HEK293 (cell line): Measurements from ENCODE around the gene WIPI1.

Source experiments
- GFI1B ChIP-seq: fragments of 450-650 bp; formaldehyde crosslinking; IDR thresholded peaks from 2 replicates; pipeline ENCODE4 v1.5.1; 2016; ENCODE audit warnings: missing biosample characterization, missing genetic modification characterization
- HOXC10 ChIP-seq: sonication (generic); formaldehyde crosslinking; IDR thresholded peaks from 2 replicates; pipeline ENCODE4 v1.8.1; 2023; ENCODE audit warnings: mild to moderate bottlenecking, missing genetic modification reagents
- KLF1 ChIP-seq: fragments of 450-650 bp; formaldehyde crosslinking; IDR thresholded peaks from 2 replicates; pipeline ENCODE4 v1.5.1; 2016; ENCODE audit warnings: missing biosample characterization, missing genetic modification characterization
- KLF10 ChIP-seq: fragments of 450-650 bp; IDR thresholded peaks from 2 replicates; pipeline ENCODE4 v1.5.1; 2018; ENCODE audit warnings: missing biosample characterization, mild to moderate bottlenecking, missing genetic modification characterization
- SCRT1 ChIP-seq: fragments of 450-650 bp; formaldehyde crosslinking; IDR thresholded peaks from 2 replicates; pipeline ENCODE4 v1.5.1; 2016; ENCODE audit warnings: missing biosample characterization, missing genetic modification characterization, borderline replicate concordance
- SP7 ChIP-seq: fragments of 450-650 bp; formaldehyde crosslinking; IDR thresholded peaks from 2 replicates; pipeline ENCODE4 v1.5.1; 2016; ENCODE audit warnings: missing biosample characterization, missing genetic modification characterization
- WT1 ChIP-seq: fragments of 450-650 bp; formaldehyde crosslinking; IDR thresholded peaks from 2 replicates; pipeline ENCODE4 v1.5.1; 2016; ENCODE audit warnings: missing biosample characterization, missing genetic modification characterization
- ZBTB8A ChIP-seq: fragments of 450-650 bp; formaldehyde crosslinking; IDR thresholded peaks from 2 replicates; pipeline ENCODE4 v1.5.1; 2016; ENCODE audit warnings: missing biosample characterization, missing genetic modification characterization
- ZNF10 ChIP-seq: fragments of 450-650 bp; formaldehyde crosslinking; IDR thresholded peaks from 2 replicates; pipeline ENCODE4 v1.5.1; 2017; ENCODE audit warnings: missing biosample characterization, missing genetic modification characterization
- ZNF146 ChIP-seq: fragments of 450-650 bp; formaldehyde crosslinking; IDR thresholded peaks from 2 replicates; pipeline ENCODE4 v1.5.1; 2016; ENCODE audit warnings: missing biosample characterization, missing genetic modification characterization
- ZNF324 ChIP-seq: fragments of 450-650 bp; formaldehyde crosslinking; IDR thresholded peaks from 2 replicates; pipeline ENCODE4 v1.5.1; 2016; ENCODE audit warnings: missing biosample characterization, missing genetic modification characterization
- ZNF335 ChIP-seq: fragments of 450-650 bp; formaldehyde crosslinking; conservative IDR thresholded peaks from 2 replicates; pipeline ENCODE4 v1.5.1; 2016; ENCODE audit warnings: missing biosample characterization, missing genetic modification characterization
- ZNF391 ChIP-seq: fragments of 450-650 bp; formaldehyde crosslinking; IDR thresholded peaks from 2 replicates; pipeline ENCODE4 v1.5.1; 2016; ENCODE audit warnings: low read depth, missing biosample characterization, missing genetic modification characterization, borderline replicate concordance
- ZNF394 ChIP-seq: fragments of 450-650 bp; formaldehyde crosslinking; IDR thresholded peaks from 2 replicates; pipeline ENCODE4 v1.5.1; 2016; ENCODE audit warnings: missing biosample characterization, missing genetic modification characterization, mild to moderate bottlenecking, moderate library complexity, borderline replicate concordance
- ZNF426 ChIP-seq: fragments of 450-650 bp; formaldehyde crosslinking; IDR thresholded peaks from 2 replicates; pipeline ENCODE4 v1.5.1; 2017; ENCODE audit warnings: missing biosample characterization, missing genetic modification characterization, mild to moderate bottlenecking, inconsistent platforms, moderate library complexity
- ZNF433 ChIP-seq: fragments of 450-650 bp; formaldehyde crosslinking; IDR thresholded peaks from 2 replicates; pipeline ENCODE4 v1.5.1; 2016; ENCODE audit warnings: missing biosample characterization, missing genetic modification characterization, low read depth
- ZNF558 ChIP-seq: fragments of 450-650 bp; formaldehyde crosslinking; IDR thresholded peaks from 2 replicates; pipeline ENCODE4 v1.5.1; 2016; ENCODE audit warnings: missing biosample characterization, missing genetic modification characterization
- ZNF600 ChIP-seq: fragments of 450-650 bp; formaldehyde crosslinking; IDR thresholded peaks from 2 replicates; pipeline ENCODE4 v1.5.1; 2016; ENCODE audit warnings: missing biosample characterization, missing genetic modification characterization
- ZNF610 ChIP-seq: fragments of 450-650 bp; formaldehyde crosslinking; IDR thresholded peaks from 2 replicates; pipeline ENCODE4 v1.5.1; 2016; ENCODE audit warnings: missing biosample characterization, missing genetic modification characterization, borderline replicate concordance
- ZNF626 ChIP-seq: fragments of 450-650 bp; sonication (Bioruptor Pico); formaldehyde crosslinking; IDR thresholded peaks from 2 replicates; pipeline ENCODE4 v1.5.1; 2018; ENCODE audit warnings: missing biosample characterization, missing genetic modification characterization, inconsistent platforms
- ZNF629 ChIP-seq: fragments of 450-650 bp; formaldehyde crosslinking; IDR thresholded peaks from 2 replicates; pipeline ENCODE4 v1.5.1; 2017; ENCODE audit warnings: missing biosample characterization, missing genetic modification characterization
- ZNF664 ChIP-seq: fragments of 450-650 bp; formaldehyde crosslinking; IDR thresholded peaks from 2 replicates; pipeline ENCODE4 v1.5.1; 2016; ENCODE audit warnings: missing biosample characterization, missing genetic modification characterization
- ZNF76 ChIP-seq: fragments of 450-650 bp; formaldehyde crosslinking; IDR thresholded peaks from 2 replicates; pipeline ENCODE4; 2016; ENCODE audit warnings: low read depth, missing biosample characterization, missing genetic modification characterization, borderline replicate concordance
- ZNF777 ChIP-seq: fragments of 450-650 bp; formaldehyde crosslinking; IDR thresholded peaks from 2 replicates; pipeline ENCODE4 v1.5.1; 2017; ENCODE audit warnings: missing biosample characterization, missing genetic modification characterization, borderline replicate concordance
- ZNF791 ChIP-seq: fragments of 450-650 bp; formaldehyde crosslinking; IDR thresholded peaks from 2 replicates; pipeline ENCODE4 v1.5.1; 2016; ENCODE audit warnings: missing biosample characterization, missing genetic modification characterization
- TF ChIP-seq, protein P1 (sequence below): fragments of 450-650 bp; formaldehyde crosslinking; IDR thresholded peaks from 2 replicates; pipeline ENCODE4 v1.5.1; 2016; ENCODE audit warnings: missing biosample characterization, missing genetic modification characterization
- TF ChIP-seq, protein P2 (sequence below): fragments of 450-650 bp; formaldehyde crosslinking; IDR thresholded peaks from 2 replicates; pipeline ENCODE4 v1.5.1; 2016; ENCODE audit warnings: missing biosample characterization, missing genetic modification characterization
- TF ChIP-seq, protein P3 (sequence below): fragments of 450-650 bp; formaldehyde crosslinking; IDR thresholded peaks from 2 replicates; pipeline ENCODE4 v1.5.1; 2016; ENCODE audit warnings: missing biosample characterization, missing genetic modification characterization, low read depth
- TF ChIP-seq, protein P4 (sequence below): fragments of 450-650 bp; formaldehyde crosslinking; IDR thresholded peaks from 2 replicates; pipeline ENCODE4 v1.5.1; 2017; ENCODE audit warnings: missing biosample characterization, missing genetic modification characterization
- TF ChIP-seq, protein P5 (sequence below): fragments of 450-650 bp; formaldehyde crosslinking; optimal IDR thresholded peaks from 2 replicates; pipeline ENCODE3; 2016; ENCODE audit warnings: missing biosample characterization, mild to moderate bottlenecking, missing genetic modification characterization

WIPI1 gene

DNA sequence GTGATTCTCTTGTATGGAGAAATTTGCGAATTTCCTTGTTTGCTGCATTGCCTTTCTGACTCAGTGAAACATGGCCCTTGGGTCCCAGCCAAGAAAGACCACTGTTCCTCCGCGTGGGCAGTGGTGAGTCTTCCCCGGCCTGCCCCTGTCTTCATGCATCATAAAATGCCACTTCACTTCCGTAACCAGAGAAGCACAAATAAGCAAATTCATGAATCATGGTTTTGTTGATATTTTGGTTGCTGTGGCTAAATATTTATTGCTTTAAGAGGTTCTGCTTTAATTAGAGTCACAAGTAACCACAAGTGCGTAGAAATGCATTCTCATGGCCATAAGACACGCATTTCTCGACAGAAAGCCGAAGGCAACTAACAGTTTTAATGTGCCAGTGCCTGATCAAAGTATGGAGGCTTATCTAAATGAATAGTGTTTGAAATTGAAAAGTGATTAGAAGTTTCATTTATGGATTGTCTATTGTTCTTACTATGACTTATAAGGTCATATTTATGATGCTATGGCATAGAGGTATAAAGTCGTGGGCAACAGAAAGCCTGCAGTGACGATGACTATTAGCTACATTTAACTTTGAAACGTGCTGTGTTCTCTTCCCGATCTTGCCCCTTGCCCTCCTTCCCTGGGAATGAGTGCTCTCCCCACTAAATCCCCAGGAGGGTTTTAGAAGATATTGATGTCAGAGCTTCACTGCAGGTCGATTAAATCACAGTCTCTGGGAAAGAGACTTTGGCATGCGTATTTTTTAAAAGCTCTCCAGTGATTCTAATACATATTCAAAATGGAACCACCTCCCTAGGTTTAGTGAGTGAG lies 76.0 kb downstream of the WIPI1 start (continued):
- peak; percentile 79 for TF ChIP-seq ZNF394 (tag by site-specific recombination)
- peak; percentile 62; the same call in 1 of the 2 replicates for TF ChIP-seq ZNF76 (tag by site-specific recombination)
- peak; percentile 93 for TF ChIP-seq WT1 (tag by site-specific recombination)
- TF ChIP-seq ZNF626 (tag by site-specific recombination), result no peak
- no peak for TF ChIP-seq ZNF791
- 0 out of 2 replicates have a peak, but pooled peaks have one; percentile 62 for TF ChIP-seq ZNF600
- TF ChIP-seq, protein P1, sequence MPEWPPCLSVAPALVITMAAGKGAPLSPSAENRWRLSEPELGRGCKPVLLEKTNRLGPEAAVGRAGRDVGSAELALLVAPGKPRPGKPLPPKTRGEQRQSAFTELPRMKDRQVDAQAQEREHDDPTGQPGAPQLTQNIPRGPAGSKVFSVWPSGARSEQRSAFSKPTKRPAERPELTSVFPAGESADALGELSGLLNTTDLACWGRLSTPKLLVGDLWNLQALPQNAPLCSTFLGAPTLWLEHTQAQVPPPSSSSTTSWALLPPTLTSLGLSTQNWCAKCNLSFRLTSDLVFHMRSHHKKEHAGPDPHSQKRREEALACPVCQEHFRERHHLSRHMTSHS (tag by site-specific recombination), result peak; percentile 59; the same call in 1 of the 2 replicates
- peak; percentile 87 for TF ChIP-seq KLF10
- TF ChIP-seq GFI1B (tag by site-specific recombination), result peak; percentile 97
- peak; percentile 99 for TF ChIP-seq SP7
- TF ChIP-seq, protein P2, sequence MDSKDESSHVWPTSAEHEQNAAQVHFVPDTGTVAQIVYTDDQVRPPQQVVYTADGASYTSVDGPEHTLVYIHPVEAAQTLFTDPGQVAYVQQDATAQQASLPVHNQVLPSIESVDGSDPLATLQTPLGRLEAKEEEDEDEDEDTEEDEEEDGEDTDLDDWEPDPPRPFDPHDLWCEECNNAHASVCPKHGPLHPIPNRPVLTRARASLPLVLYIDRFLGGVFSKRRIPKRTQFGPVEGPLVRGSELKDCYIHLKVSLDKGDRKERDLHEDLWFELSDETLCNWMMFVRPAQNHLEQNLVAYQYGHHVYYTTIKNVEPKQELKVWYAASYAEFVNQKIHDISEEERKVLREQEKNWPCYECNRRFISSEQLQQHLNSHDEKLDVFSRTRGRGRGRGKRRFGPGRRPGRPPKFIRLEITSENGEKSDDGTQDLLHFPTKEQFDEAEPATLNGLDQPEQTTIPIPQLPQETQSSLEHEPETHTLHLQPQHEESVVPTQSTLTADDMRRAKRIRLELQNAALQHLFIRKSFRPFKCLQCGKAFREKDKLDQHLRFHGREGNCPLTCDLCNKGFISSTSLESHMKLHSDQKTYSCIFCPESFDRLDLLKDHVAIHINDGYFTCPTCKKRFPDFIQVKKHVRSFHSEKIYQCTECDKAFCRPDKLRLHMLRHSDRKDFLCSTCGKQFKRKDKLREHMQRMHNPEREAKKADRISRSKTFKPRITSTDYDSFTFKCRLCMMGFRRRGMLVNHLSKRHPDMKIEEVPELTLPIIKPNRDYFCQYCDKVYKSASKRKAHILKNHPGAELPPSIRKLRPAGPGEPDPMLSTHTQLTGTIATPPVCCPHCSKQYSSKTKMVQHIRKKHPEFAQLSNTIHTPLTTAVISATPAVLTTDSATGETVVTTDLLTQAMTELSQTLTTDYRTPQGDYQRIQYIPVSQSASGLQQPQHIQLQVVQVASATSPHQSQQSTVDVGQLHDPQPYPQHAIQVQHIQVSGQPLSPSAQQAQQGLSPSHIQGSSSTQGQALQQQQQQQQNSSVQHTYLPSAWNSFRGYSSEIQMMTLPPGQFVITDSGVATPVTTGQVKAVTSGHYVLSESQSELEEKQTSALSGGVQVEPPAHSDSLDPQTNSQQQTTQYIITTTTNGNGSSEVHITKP, result 0 out of 2 replicates have a peak, but pooled peaks have one; percentile 27
- TF ChIP-seq ZNF426 (tag by site-specific recombination), result no peak
- TF ChIP-seq ZNF664 (tag by site-specific recombination), result no peak
- TF ChIP-seq, protein P3, sequence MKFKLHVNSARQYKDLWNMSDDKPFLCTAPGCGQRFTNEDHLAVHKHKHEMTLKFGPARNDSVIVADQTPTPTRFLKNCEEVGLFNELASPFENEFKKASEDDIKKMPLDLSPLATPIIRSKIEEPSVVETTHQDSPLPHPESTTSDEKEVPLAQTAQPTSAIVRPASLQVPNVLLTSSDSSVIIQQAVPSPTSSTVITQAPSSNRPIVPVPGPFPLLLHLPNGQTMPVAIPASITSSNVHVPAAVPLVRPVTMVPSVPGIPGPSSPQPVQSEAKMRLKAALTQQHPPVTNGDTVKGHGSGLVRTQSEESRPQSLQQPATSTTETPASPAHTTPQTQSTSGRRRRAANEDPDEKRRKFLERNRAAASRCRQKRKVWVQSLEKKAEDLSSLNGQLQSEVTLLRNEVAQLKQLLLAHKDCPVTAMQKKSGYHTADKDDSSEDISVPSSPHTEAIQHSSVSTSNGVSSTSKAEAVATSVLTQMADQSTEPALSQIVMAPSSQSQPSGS, result 0 out of 2 replicates have a peak, but pooled peaks have one; percentile 39
- TF ChIP-seq KLF1 (tag by site-specific recombination), result no peak
- TF ChIP-seq ZNF610, result no peak
- TF ChIP-seq ZNF146 (tag by site-specific recombination), result peak; percentile 35; the same call in 1 of the 2 replicates
- TF ChIP-seq, protein P4, sequence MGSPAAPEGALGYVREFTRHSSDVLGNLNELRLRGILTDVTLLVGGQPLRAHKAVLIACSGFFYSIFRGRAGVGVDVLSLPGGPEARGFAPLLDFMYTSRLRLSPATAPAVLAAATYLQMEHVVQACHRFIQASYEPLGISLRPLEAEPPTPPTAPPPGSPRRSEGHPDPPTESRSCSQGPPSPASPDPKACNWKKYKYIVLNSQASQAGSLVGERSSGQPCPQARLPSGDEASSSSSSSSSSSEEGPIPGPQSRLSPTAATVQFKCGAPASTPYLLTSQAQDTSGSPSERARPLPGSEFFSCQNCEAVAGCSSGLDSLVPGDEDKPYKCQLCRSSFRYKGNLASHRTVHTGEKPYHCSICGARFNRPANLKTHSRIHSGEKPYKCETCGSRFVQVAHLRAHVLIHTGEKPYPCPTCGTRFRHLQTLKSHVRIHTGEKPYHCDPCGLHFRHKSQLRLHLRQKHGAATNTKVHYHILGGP (tag by site-specific recombination), result peak; percentile 69; the same call in 1 of the 2 replicates
- peak; percentile 88 for TF ChIP-seq ZNF391 (tag by site-specific recombination)
- peak; percentile 63 for TF ChIP-seq ZNF335 (tag by site-specific recombination)
- peak; percentile 36; the same call in 1 of the 2 replicates for TF ChIP-seq ZBTB8A (tag by site-specific recombination)
- no peak for TF ChIP-seq ZNF777 (tag by site-specific recombination)
- TF ChIP-seq SCRT1, result 0 out of 2 replicates have a peak, but pooled peaks have one; percentile 25
- no peak for TF ChIP-seq ZNF433 (tag by site-specific recombination)
- peak; percentile 97 for TF ChIP-seq ZNF629 (tag by site-specific recombination)
- peak; percentile 60; the same call in 1 of the 2 replicates for TF ChIP-seq ZNF10 (tag by site-specific recombination)
- peak; percentile 85 for TF ChIP-seq ZNF324 (tag by site-specific recombination)
- TF ChIP-seq, protein P5, sequence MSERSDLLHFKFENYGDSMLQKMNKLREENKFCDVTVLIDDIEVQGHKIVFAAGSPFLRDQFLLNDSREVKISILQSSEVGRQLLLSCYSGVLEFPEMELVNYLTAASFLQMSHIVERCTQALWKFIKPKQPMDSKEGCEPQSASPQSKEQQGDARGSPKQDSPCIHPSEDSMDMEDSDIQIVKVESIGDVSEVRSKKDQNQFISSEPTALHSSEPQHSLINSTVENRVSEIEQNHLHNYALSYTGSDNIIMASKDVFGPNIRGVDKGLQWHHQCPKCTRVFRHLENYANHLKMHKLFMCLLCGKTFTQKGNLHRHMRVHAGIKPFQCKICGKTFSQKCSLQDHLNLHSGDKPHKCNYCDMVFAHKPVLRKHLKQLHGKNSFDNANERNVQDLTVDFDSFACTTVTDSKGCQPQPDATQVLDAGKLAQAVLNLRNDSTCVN (tag by site-specific recombination), result no peak
- TF ChIP-seq ZNF558 (tag by site-specific recombination), result peak; percentile 70; the same call in 1 of the 2 replicates
- TF ChIP-seq HOXC10 (CRISPR knock-in tag), result no peak
